ENCODE measurements around the gene WDFY4.

WDFY4 gene

GRCh38 chr10:48957361-48958151 is 272.9 kb downstream of the WDFY4 start:
- DNase-seq (ENCODE audit: insufficient read length, low spot score), result no peak
- FAIRE-seq, result no peak

- FAIRE-seq (no peak), DNase-seq (ENCODE audit: insufficient read length, low spot score) (no peak)
These were observed 274.0 kb downstream of the WDFY4 start for GRCh38 chr10:48958598-48959190.

- no peak for FAIRE-seq
- DNase-seq (ENCODE audit: insufficient read length, low spot score), result no peak
These were observed 279.4 kb downstream of the WDFY4 start for GRCh38 chr10:48964038-48964437.

- no peak for FAIRE-seq
These were observed 280.8 kb downstream of the WDFY4 start for GRCh38 chr10:48965460-48965859.

GRCh38 chr10:48968036-48968435 is 283.4 kb downstream of the WDFY4 start:
- FAIRE-seq, result no peak
- no peak for DNase-seq (ENCODE audit: insufficient read length, low spot score)

More at GRCh38 chr10:48965460-48965859, 280.8 kb downstream of the WDFY4 start:
- no peak for DNase-seq (ENCODE audit: insufficient read length, low spot score)

- no peak for FAIRE-seq
- no peak for DNase-seq (ENCODE audit: insufficient read length, low spot score)
These were observed 285.4 kb downstream of the WDFY4 start for GRCh38 chr10:48970046-48970445.

GRCh38 chr10:48970654-48971053 is 286.0 kb downstream of the WDFY4 start:
- FAIRE-seq (no peak), DNase-seq (ENCODE audit: insufficient read length, low spot score) (no peak)

- DNase-seq (ENCODE audit: insufficient read length, low spot score), result no peak
- no peak for FAIRE-seq
These were observed 288.4 kb downstream of the WDFY4 start for GRCh38 chr10:48973065-48973464.

GRCh38 chr10:48974510-48975156 is 290.0 kb downstream of the WDFY4 start:
- DNase-seq (ENCODE audit: insufficient read length, low spot score) (no peak), FAIRE-seq (no peak)

GRCh38 chr10:48976196-48976595 is 291.5 kb downstream of the WDFY4 start:
- FAIRE-seq, result no peak

GRCh38 chr10:48978318-48978717 is 293.6 kb downstream of the WDFY4 start:
- DNase-seq (ENCODE audit: insufficient read length, low spot score) (no peak), FAIRE-seq (no peak)

More at GRCh38 chr10:48976196-48976595, 291.5 kb downstream of the WDFY4 start:
- no peak for DNase-seq (ENCODE audit: insufficient read length, low spot score)

- FAIRE-seq (no peak), DNase-seq (ENCODE audit: insufficient read length, low spot score) (peak; percentile 56)
These were observed 296.7 kb downstream of the WDFY4 start for GRCh38 chr10:48981310-48981907.

- FAIRE-seq (no peak), DNase-seq (ENCODE audit: insufficient read length, low spot score) (no peak)
These were observed 297.9 kb downstream of the WDFY4 start for GRCh38 chr10:48982584-48982983.

GRCh38 chr10:48983648-48984351 is 299.1 kb downstream of the WDFY4 start:
- no peak for FAIRE-seq
- no peak for DNase-seq (ENCODE audit: insufficient read length, low spot score)

GRCh38 chr10:48985621-48986158 is 301.0 kb downstream of the WDFY4 start:
- FAIRE-seq (no peak), DNase-seq (ENCODE audit: insufficient read length, low spot score) (no peak)

- FAIRE-seq (no peak), DNase-seq (ENCODE audit: insufficient read length, low spot score) (no peak)
These were observed 305.6 kb downstream of the WDFY4 start for GRCh38 chr10:48990226-48990625.

GRCh38 chr10:48993627-48994026 is 309.0 kb downstream of the WDFY4 start:
- no peak for FAIRE-seq
- DNase-seq (ENCODE audit: insufficient read length, low spot score), result no peak

- no peak for FAIRE-seq
- no peak for DNase-seq (ENCODE audit: insufficient read length, low spot score)
These were observed 311.7 kb downstream of the WDFY4 start for GRCh38 chr10:48996329-48996728.

GRCh38 chr10:48999346-48999745 is 314.7 kb downstream of the WDFY4 start:
- DNase-seq (ENCODE audit: insufficient read length, low spot score) (no peak), FAIRE-seq (no peak)

Data from HTR-8/SVneo (cell line).